HepG2 (cell line): ENCODE data around the gene ACSL1. TPM values are rescaled to one million over a fixed set of nuclear protein-coding genes. Genes with fewer than 3 reads are reported as not detected.

ENCODE experiments used
- CEBPB ChIP-seq: IDR thresholded peaks from 2 replicates; pipeline ENCODE4 v1.6.1; 2011; ENCODE audit warnings: low read depth, low read length, improper control_type of control experiment, borderline replicate concordance
- CEBPG ChIP-seq: IDR thresholded peaks from 2 replicates; pipeline ENCODE4 v1.6.1; 2016
- CEBPZ ChIP-seq: IDR thresholded peaks from 2 replicates; pipeline ENCODE4 v1.6.1; 2012; ENCODE audit warnings: low read length, improper control_type of control experiment
- CSRNP1 ChIP-seq: sonication (generic); formaldehyde crosslinking; IDR thresholded peaks from 2 replicates; pipeline ENCODE4 v1.8.1; 2023; ENCODE audit warnings: mild to moderate bottlenecking, missing genetic modification reagents
- CSRNP2 ChIP-seq: sonication (generic); formaldehyde crosslinking; conservative IDR thresholded peaks from 2 replicates; pipeline ENCODE4 v1.8.0; 2022; ENCODE audit warnings: low read depth, missing genetic modification reagents
- ELF1 ChIP-seq: sonication (generic); formaldehyde crosslinking; IDR thresholded peaks from 2 replicates; pipeline ENCODE4 v1.4.0; 2020; ENCODE audit warnings: missing genetic modification reagents
- GABPA ChIP-seq, 2 experiments: IDR thresholded peaks; 2 replicates each; pipeline ENCODE4 v1.6.1; 2011 to 2016; ENCODE audit warnings: low read depth in 2 of 2, low read length in 1 of 2, missing biosample characterization in 1 of 2, missing genetic modification characterization in 1 of 2
- KLF15 ChIP-seq: sonication (generic); formaldehyde crosslinking; IDR thresholded peaks from 2 replicates; pipeline ENCODE4 v1.8.1; 2023; ENCODE audit warnings: borderline replicate concordance, mild to moderate bottlenecking, inconsistent platforms, missing genetic modification reagents, mixed read lengths
- MYPOP ChIP-seq: sonication (generic); formaldehyde crosslinking; IDR thresholded peaks from 2 replicates; pipeline ENCODE4 v1.8.1; 2023; ENCODE audit warnings: mild to moderate bottlenecking, moderate library complexity, missing genetic modification reagents
- NCOA1 ChIP-seq: sonication (generic); formaldehyde crosslinking; IDR thresholded peaks from 2 replicates; pipeline ENCODE4 v1.9.0; 2021; ENCODE audit warnings: missing genetic modification reagents
- SRF ChIP-seq: IDR thresholded peaks from 2 replicates; pipeline ENCODE4 v1.6.1; 2011; ENCODE audit warnings: mild to moderate bottlenecking, low read depth, low read length, moderate library complexity
- U2AF1 ChIP-seq: fragments of 200-400 bp; formaldehyde crosslinking; optimal IDR thresholded peaks from 2 replicates; pipeline ENCODE3; 2017; ENCODE audit warnings: mild to moderate bottlenecking, low read depth, low read length
- ZBTB1 ChIP-seq: sonication (generic); formaldehyde crosslinking; IDR thresholded peaks from 2 replicates; pipeline ENCODE4 v1.4.0; 2020; ENCODE audit warnings: missing genetic modification reagents, borderline replicate concordance
- ZBTB14 ChIP-seq: sonication (generic); formaldehyde crosslinking; IDR thresholded peaks from 2 replicates; pipeline ENCODE4 v1.4.0; 2020; ENCODE audit warnings: missing genetic modification reagents
- ZKSCAN1 ChIP-seq: fragments of 150-350 bp; IDR thresholded peaks from 2 replicates; pipeline ENCODE4 v1.6.1; 2014; ENCODE audit warnings: low read length
- ZNF335 ChIP-seq: sonication (generic); formaldehyde crosslinking; IDR thresholded peaks from 2 replicates; pipeline ENCODE4 v1.4.0; 2020; ENCODE audit warnings: missing genetic modification reagents
- ZNF33A ChIP-seq: sonication (generic); formaldehyde crosslinking; IDR thresholded peaks from 2 replicates; pipeline ENCODE4 v1.5.1; 2020; ENCODE audit warnings: missing genetic modification reagents, mild to moderate bottlenecking, moderate library complexity, borderline replicate concordance
- ZNF781 ChIP-seq: sonication (generic); formaldehyde crosslinking; IDR thresholded peaks from 2 replicates; pipeline ENCODE4 v1.5.1; 2020; ENCODE audit warnings: borderline replicate concordance, mild to moderate bottlenecking, missing genetic modification reagents; ENCODE audit errors: not compliant biosample characterization
- ZNF782 ChIP-seq: sonication (generic); formaldehyde crosslinking; IDR thresholded peaks from 2 replicates; pipeline ENCODE4 v1.4.0; 2020; ENCODE audit warnings: missing genetic modification reagents, mild to moderate bottlenecking, borderline replicate concordance
- ZNF788 ChIP-seq: sonication (generic); formaldehyde crosslinking; IDR thresholded peaks from 2 replicates; pipeline ENCODE4 v1.5.0; 2020; ENCODE audit warnings: mild to moderate bottlenecking, missing genetic modification reagents, borderline replicate concordance
- polyA plus RNA-seq, 8 experiments: library from polyadenylated mRNA; depleted of rRNA in 3 of 8; stranded (reverse) in 7 of 8; unstranded in 1 of 8; fragments of >200 nt; fragmentation: Illumina TruSeq in 4 of 8; extraction: Trizol in 4 of 8; gene quantifications; 2 replicates each; pipeline versions ENCODE4 v1.2.1 to v1.2.3, GENCODE V29; 2011 to 2016; ENCODE audit warnings: low read depth in 4 of 8, missing spikeins in 1 of 8, mixed read lengths in 1 of 8; ENCODE audit not compliant: insufficient read depth in 1 of 8
- total RNA-seq, 5 experiments: library from RNA; depleted of rRNA; stranded (reverse); fragments of >200 nt; fragmentation: Illumina TruSeq; extraction: Trizol; gene quantifications; 2 replicates each; pipeline ENCODE4 v1.2.3, GENCODE V29; 2016; ENCODE audit warnings: low read depth in 1 of 5

The ACSL1 gene
- total and polyA plus RNA-seq, 2 of the 13 experiments (the other 11 are each of a cell fraction or from before 2014, with no cell fraction given): 10.0 to 29.8 TPM

GRCh38 chr4:184838249-184839074 lies 12.7 kb upstream of the ACSL1 start (continued):
- TF ChIP-seq ZNF335 (CRISPR knock-in tag) (no peak), CSRNP1 (CRISPR knock-in tag) (no peak), CEBPB (peak; percentile 28; the same call in 1 of the 2 replicates), GABPA (IDR thresholded peaks at IDR 0.05; ENCODE audit: low read depth, low read length) (no peak), GABPA (CRISPR knock-in tag; IDR thresholded peaks at IDR 0.05; ENCODE audit: low read depth) (no peak), ZBTB14 (CRISPR knock-in tag) (no peak), ZNF781 (CRISPR knock-in tag) (no peak), CEBPG (peak; percentile 53), U2AF1 (no peak), NCOA1 (no peak), ZKSCAN1 (no peak), ZBTB1 (CRISPR knock-in tag) (no peak), CSRNP2 (CRISPR knock-in tag) (no peak), MYPOP (CRISPR knock-in tag) (peak; percentile 67; the same call in 1 of the 2 replicates), ZNF788 (CRISPR knock-in tag) (no peak), ELF1 (CRISPR knock-in tag) (no peak), ZNF33A (CRISPR knock-in tag) (no peak), ZNF782 (CRISPR knock-in tag) (no peak), SRF (no peak), CEBPZ (no peak), KLF15 (CRISPR knock-in tag) (no peak)
